NCI-H2029 treated with DMSO at 0.1 percent for 48 hours (cell line): ENCODE data around the gene TRMO.

Source experiments
- DNase-seq: peaks from one replicate; lab custom pipeline; 2025; lab: John Stamatoyannopoulos, UW

The TRMO gene

GRCh38 chr9:97858826-97859225, 63.5 kb downstream of the TRMO start:
- DNase-seq = no peak

- DNase-seq = no peak
Observed at GRCh38 chr9:97858393-97858713, 63.9 kb downstream of the TRMO start.

- no peak for DNase-seq
Observed at GRCh38 chr9:97857606-97858392, 64.5 kb downstream of the TRMO start.

DNA sequence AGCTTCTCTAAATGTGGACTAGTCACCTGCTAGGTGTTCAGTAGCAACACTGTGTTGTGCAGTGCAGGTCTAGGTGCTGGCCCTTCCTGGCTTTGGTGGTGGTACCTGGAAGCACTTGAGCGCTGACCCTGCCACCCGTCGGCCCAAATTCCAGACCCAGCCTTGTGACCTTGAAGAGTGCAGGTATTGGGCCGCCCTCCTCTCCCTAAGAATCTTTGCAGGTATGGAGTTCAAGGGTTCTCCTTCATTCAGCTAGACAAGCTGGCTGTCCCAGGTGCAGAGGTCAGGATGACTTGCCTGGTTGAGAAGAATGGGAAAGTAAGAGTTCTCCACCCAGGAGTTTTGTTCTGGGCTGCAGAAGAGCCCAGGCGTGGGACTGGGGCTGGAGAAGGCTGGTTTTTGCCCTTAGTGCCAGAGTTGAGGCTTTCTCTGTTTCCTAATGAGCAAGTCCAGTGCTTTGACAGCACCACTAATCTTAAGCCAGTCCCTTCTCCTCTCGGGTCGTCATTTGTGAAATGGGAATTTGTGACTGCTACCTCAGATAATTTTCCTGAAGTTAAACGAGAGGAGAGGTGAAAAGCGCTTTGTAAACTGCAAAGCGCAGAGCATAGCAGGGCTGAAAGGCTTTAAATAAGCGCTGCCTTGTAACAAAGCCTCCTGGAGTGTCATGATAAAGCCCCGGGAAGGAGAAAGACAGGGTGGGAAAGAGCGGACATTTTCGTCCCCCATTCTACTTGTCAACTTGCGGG, 65.3 kb downstream of the TRMO start:
- DNase-seq = no peak

DNA sequence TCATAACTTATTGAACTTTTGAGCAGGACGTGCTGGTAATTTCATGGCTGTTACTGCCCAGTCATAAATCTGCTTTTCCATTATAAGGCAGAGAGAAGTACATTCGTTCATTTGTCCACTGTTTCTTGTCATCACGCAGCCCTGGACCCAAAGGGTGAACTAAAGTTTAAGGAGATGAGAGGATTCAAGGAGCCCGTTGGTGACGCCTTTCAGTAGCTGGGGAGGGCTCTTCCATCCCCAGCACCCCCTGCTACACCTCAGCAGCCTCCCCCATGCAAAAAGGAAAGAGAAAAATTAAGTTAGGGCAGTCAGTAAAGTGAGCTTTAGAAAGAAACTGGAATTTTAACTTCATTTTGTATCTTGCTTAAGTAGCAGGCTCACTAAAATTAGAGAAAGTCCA, 66.4 kb downstream of the TRMO start:
- DNase-seq = no peak

DNA sequence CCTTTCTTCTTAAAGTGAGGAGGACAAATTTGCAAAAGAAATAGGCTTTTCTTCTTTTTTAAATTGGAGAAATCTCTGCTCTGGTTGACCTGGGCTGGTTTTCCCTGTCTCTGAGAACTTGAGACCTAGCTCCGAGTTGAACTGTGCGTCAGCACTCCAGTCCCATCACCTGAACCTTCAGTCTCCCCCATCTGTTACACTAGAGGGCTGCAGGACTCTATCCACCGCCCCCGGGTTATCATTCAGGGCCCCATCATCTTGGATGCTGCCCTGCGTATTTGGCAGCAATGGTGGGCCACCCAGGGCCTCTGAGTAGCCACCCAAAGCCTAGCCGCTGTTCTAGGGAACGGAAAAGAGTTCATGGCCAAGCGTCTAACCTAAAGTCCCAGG, 66.8 kb downstream of the TRMO start:
- DNase-seq = no peak

DNA sequence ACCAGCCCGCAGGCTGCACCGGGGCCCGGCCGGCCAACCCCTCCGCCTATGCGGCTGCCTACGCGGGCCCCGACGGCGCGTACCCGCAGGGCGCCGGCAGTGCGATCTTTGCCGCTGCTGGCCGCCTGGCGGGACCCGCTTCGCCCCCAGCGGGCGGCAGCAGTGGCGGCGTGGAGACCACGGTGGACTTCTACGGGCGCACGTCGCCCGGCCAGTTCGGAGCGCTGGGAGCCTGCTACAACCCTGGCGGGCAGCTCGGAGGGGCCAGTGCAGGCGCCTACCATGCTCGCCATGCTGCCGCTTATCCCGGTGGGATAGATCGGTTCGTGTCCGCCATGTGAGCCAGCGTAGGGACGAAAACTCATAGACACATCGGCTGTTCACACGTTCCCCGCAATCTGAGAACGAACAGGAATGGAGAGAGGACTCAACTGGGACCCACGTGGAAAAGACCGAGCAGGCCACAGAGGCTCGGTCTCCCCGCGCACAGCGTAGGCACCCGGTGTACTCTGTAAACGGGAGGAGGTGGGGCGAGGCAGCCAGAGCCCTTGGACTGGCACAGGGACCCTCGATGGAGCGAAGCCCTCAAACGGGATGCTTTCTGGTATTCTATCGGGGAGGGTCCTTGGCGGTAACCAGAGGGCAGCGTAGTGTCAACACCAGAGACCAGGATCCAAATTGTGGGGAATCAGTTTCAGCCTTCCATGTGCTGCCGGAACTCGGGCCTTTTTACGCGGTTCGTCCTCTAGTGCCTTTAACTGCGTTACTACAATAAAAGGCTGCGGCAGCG, 67.4 kb downstream of the TRMO start:
- DNase-seq = no peak
